ENCODE results near the gene ZNF750.

DNA sequence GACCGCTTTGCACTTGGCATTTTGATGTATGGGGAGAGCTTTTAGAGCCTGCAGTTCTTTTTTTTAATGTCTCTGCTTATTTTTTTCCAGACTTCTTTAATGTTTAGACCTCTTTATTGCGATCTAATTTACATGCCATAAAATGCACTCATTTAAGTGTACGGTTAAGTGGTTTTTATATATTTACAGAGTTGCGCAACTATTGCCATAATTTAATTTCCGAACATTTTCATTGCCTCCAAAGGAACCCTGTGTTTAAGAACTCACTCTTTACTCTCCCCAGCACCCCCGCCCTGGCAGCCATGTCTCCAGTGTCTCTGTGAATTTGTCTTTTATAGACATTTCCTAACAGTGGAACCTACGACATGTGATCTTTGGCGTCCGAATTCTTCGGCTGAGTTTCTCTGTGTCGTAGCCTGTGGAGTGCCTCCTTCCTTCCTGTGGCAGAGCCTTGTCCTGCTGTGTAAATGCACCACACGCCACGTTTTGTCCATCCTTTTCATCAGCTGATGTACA lies 24.0 kb downstream of the ZNF750 start:
- TF ChIP-seq, protein P1, sequence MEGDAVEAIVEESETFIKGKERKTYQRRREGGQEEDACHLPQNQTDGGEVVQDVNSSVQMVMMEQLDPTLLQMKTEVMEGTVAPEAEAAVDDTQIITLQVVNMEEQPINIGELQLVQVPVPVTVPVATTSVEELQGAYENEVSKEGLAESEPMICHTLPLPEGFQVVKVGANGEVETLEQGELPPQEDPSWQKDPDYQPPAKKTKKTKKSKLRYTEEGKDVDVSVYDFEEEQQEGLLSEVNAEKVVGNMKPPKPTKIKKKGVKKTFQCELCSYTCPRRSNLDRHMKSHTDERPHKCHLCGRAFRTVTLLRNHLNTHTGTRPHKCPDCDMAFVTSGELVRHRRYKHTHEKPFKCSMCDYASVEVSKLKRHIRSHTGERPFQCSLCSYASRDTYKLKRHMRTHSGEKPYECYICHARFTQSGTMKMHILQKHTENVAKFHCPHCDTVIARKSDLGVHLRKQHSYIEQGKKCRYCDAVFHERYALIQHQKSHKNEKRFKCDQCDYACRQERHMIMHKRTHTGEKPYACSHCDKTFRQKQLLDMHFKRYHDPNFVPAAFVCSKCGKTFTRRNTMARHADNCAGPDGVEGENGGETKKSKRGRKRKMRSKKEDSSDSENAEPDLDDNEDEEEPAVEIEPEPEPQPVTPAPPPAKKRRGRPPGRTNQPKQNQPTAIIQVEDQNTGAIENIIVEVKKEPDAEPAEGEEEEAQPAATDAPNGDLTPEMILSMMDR (conservative IDR thresholded peaks at IDR 0.05) = no peak
- no peak for TF ChIP-seq EZH2 (IDR thresholded peaks at IDR 0.05; ENCODE audit: low read depth)
